H9 (cell line): Measurements from ENCODE around the gene THSD7B. TPM values are rescaled to one million over a fixed set of nuclear protein-coding genes. Genes with fewer than 3 reads are reported as not detected.

Experiments used
- DNase-seq: peaks from one replicate; pipeline ENCODE4 v3.0.0-alpha.2; 2017
- H2AFZ ChIP-seq: one replicate; pipeline ENCODE4 v1.6.1; 2013; ENCODE audit warnings: mild to moderate bottlenecking, low read length, control low read depth, moderate library complexity
- H2AK5ac ChIP-seq: 2 replicates; pipeline ENCODE4 v1.6.1; 2013; ENCODE audit warnings: low read length, control low read depth, mixed read lengths; ENCODE audit not compliant: insufficient read length
- H2BK120ac ChIP-seq: one replicate; pipeline ENCODE4 v1.6.1; 2013; ENCODE audit warnings: low read depth, mild to moderate bottlenecking, low read length, control low read depth, inconsistent platforms; ENCODE audit not compliant: poor library complexity, severe bottlenecking
- H2BK12ac ChIP-seq: 2 replicates; pipeline ENCODE4 v1.6.1; 2013; ENCODE audit warnings: low read length, control low read depth, mixed read lengths, low read depth; ENCODE audit not compliant: insufficient read length
- H2BK15ac ChIP-seq: 2 replicates; pipeline ENCODE4 v1.6.1; 2013; ENCODE audit warnings: low read depth, low read length, control low read depth
- H2BK20ac ChIP-seq: one replicate; pipeline ENCODE4 v1.6.1; 2013; ENCODE audit warnings: low read depth, mild to moderate bottlenecking, low read length, control low read depth, inconsistent platforms; ENCODE audit not compliant: poor library complexity, severe bottlenecking
- H2BK5ac ChIP-seq: 2 replicates; pipeline ENCODE4 v1.6.1; 2013; ENCODE audit warnings: low read length, control low read depth, mixed read lengths; ENCODE audit not compliant: insufficient read length
- H3K14ac ChIP-seq: 2 replicates; pipeline ENCODE4 v1.6.1; 2013; ENCODE audit warnings: low read length, control low read depth; ENCODE audit not compliant: insufficient read depth
- H3K18ac ChIP-seq: 2 replicates; pipeline ENCODE4 v1.6.1; 2013; ENCODE audit warnings: low read depth, mild to moderate bottlenecking, mixed read lengths, low read length, control low read depth; ENCODE audit not compliant: insufficient read length
- H3K23ac ChIP-seq: 2 replicates; pipeline ENCODE4 v1.6.1; 2013; ENCODE audit warnings: low read length, control low read depth, mixed read lengths, low read depth; ENCODE audit not compliant: insufficient read length
- H3K23me2 ChIP-seq: 2 replicates; pipeline ENCODE4 v1.6.1; 2013; ENCODE audit warnings: low read depth, mild to moderate bottlenecking, mixed read lengths, low read length, control low read depth; ENCODE audit not compliant: insufficient read length, poor library complexity, severe bottlenecking
- H3K27ac ChIP-seq: 2 replicates; pipeline ENCODE4 v1.5.1; 2013; ENCODE audit warnings: low read length, control low read depth, mixed read lengths, low read depth; ENCODE audit not compliant: insufficient read length
- H3K27me3 ChIP-seq: 2 replicates; pipeline ENCODE4 v1.6.1; 2013; ENCODE audit warnings: low read length, control low read depth, inconsistent platforms; ENCODE audit not compliant: insufficient read depth
- H3K4ac ChIP-seq: 2 replicates; pipeline ENCODE4 v1.6.1; 2013; ENCODE audit warnings: low read depth, mild to moderate bottlenecking, control low read depth, inconsistent platforms, low read length, moderate library complexity
- H3K4me1 ChIP-seq: 2 replicates; pipeline ENCODE4 v1.6.1; 2013; ENCODE audit warnings: low read length, control low read depth, inconsistent platforms; ENCODE audit not compliant: insufficient read depth
- H3K4me2 ChIP-seq: 2 replicates; pipeline ENCODE4 v1.6.1; 2013; ENCODE audit warnings: low read length, control low read depth, mixed read lengths; ENCODE audit not compliant: insufficient read length, insufficient read depth
- H3K56ac ChIP-seq: 2 replicates; pipeline ENCODE4 v1.6.1; 2013; ENCODE audit warnings: low read depth, mild to moderate bottlenecking, mixed read lengths, low read length, control low read depth; ENCODE audit not compliant: insufficient read length
- H3K79me1 ChIP-seq: 2 replicates; pipeline ENCODE4 v1.6.1; 2013; ENCODE audit warnings: low read depth, mild to moderate bottlenecking, moderate library complexity, low read length, control low read depth, inconsistent platforms; ENCODE audit not compliant: insufficient read depth, poor library complexity, severe bottlenecking
- H3K79me2 ChIP-seq: 2 replicates; pipeline ENCODE4 v1.6.1; 2013; ENCODE audit warnings: low read length, control low read depth, inconsistent platforms; ENCODE audit not compliant: insufficient read depth
- H3K9ac ChIP-seq: 2 replicates; pipeline ENCODE4 v1.6.1; 2013; ENCODE audit warnings: low read length, control low read depth, mixed read lengths; ENCODE audit not compliant: insufficient read length; ENCODE audit errors: extremely low read depth
- H3K9me3 ChIP-seq: one replicate; pipeline ENCODE4 v1.6.1; 2013; ENCODE audit warnings: low read depth, low read length, inconsistent platforms; ENCODE audit not compliant: control insufficient read depth
- H3T11ph ChIP-seq: one replicate; pipeline ENCODE4 v1.6.1; 2013; ENCODE audit warnings: mild to moderate bottlenecking, low read length, control low read depth, inconsistent platforms
- H4K20me1 ChIP-seq: one replicate; pipeline ENCODE4 v1.6.1; 2013; ENCODE audit not compliant: control insufficient read depth, insufficient read length, insufficient read depth
- H4K5ac ChIP-seq: 2 replicates; pipeline ENCODE4 v1.6.1; 2013; ENCODE audit warnings: low read depth, mild to moderate bottlenecking, mixed read lengths, low read length, control low read depth; ENCODE audit not compliant: insufficient read length
- H4K8ac ChIP-seq: replicated peaks from 2 replicates; pipeline ENCODE4 v1.6.1; 2013; ENCODE audit warnings: low read length, control low read depth, mixed read lengths, low read depth; ENCODE audit not compliant: insufficient read length
- H4K91ac ChIP-seq: 2 replicates; pipeline ENCODE4 v1.6.1; 2013; ENCODE audit warnings: low read depth, mild to moderate bottlenecking, moderate library complexity, mixed read lengths, low read length, control low read depth; ENCODE audit not compliant: insufficient read length
- H3K27ac Mint-ChIP-seq, 3 experiments: 2 replicates in 2 of 3; 3 replicates in 1 of 3; pipeline ENCODE4 v1.8.0; 2020 to 2021; ENCODE audit warnings: mixed read lengths in 3 of 3, mild to moderate bottlenecking in 1 of 3, moderate library complexity in 1 of 3
- H3K27me3 Mint-ChIP-seq: 2 replicates; pipeline ENCODE4 v1.8.0; 2021; ENCODE audit warnings: low read depth, mild to moderate bottlenecking, moderate library complexity, mixed read lengths
- H3K36me3 Mint-ChIP-seq, 3 experiments: 2 replicates in 2 of 3; 3 replicates in 1 of 3; pipeline ENCODE4 v1.8.0; 2020 to 2021; ENCODE audit warnings: low read depth in 3 of 3, mixed read lengths in 3 of 3; ENCODE audit not compliant: insufficient read depth in 1 of 3
- H3K4me1 Mint-ChIP-seq, 2 experiments: 2 replicates each; pipeline ENCODE4 v1.8.0; 2020; ENCODE audit warnings: mixed read lengths in 2 of 2
- H3K4me3 Mint-ChIP-seq, 2 experiments: 2 replicates in 1 of 2; 3 replicates in 1 of 2; pipeline ENCODE4 v1.8.0; 2020 to 2021; ENCODE audit warnings: mild to moderate bottlenecking in 2 of 2, mixed read lengths in 2 of 2, moderate library complexity in 1 of 2
- H3K9me3 Mint-ChIP-seq, 2 experiments: 2 replicates in 1 of 2; 3 replicates in 1 of 2; pipeline ENCODE4 v1.8.0; 2020; ENCODE audit warnings: mild to moderate bottlenecking in 2 of 2, mixed read lengths in 2 of 2, moderate library complexity in 1 of 2
- WGBS: extraction: QIAGEN DNeasy Blood & Tissue Kit; methylation state at CpG from one replicate; pipeline ENCODE4 v1.1.7; 2013; ENCODE audit warnings: missing lambda C conversion rate, low lambda C conversion rate, mixed read lengths; ENCODE audit not compliant: insufficient read length; ENCODE audit errors: extremely low coverage; 5-methylcytosine and 5-hydroxymethylcytosine counted together
- total RNA-seq: library from RNA; stranded (reverse); gene quantifications from 2 replicates; pipeline ENCODE4 v1.2.1, GENCODE V29; 2021
- TF ChIP-seq, protein P1 (sequence below): fragments of 200-600 bp; sonication (generic); conservative IDR thresholded peaks from 3 replicates; pipeline ENCODE4 v1.8.0; 2021; ENCODE audit warnings: antibody characterized with exemption, mild to moderate bottlenecking

The THSD7B gene
- total RNA-seq, 1 experiment from 2014 or later = 0.85 TPM

DNA sequence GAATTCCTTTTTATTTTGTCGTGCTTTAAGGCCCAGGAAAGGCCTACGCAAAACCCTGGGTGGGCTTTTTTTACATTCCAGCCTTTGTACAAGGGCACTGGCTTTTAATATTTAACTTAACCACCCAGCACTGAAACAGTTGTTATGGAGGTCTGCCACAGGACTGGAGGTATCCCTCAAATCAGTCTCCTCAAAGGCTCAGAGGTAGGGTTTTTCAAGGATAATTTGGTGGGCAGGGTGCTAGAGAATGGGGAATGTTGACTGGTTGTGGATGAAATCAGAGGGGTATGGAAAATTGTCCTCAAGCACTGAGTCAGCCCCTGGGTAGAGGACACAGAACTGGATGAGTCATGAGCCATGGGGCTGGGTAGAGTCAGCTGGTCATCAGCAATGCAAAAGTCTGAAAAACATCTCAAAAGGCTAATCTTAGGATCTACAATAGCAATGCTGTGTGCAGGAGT is 443.1 kb downstream of the THSD7B start:
- no peaks in the 10 kb centered on the region for H3K23me2 ChIP-seq
- no peak overlapping the region for H2BK12ac ChIP-seq
- Mint-ChIP-seq H3K4me3 (no peak overlapping the region), H3K27ac (peak overlapping the region in 1 of 3 experiments; percentile 74; a peak in 1 of 7 replicates), H3K4me1 (peaks cover 33 to 44% of the 10 kb centered on the region in 2 experiments), H3K36me3 (no peaks in the 10 kb centered on the region), H3K27me3 (no peaks in the 10 kb centered on the region), H3K9me3 (no peaks in the 10 kb centered on the region)
- peaks cover 10% of the 10 kb centered on the region for H3K4me1 ChIP-seq
- H2BK5ac ChIP-seq = no peak overlapping the region
- no peaks in the 10 kb centered on the region for H3K79me2 ChIP-seq
- no CpG with 5 or more reads among the region's 2 CpGs for WGBS
- H4K8ac ChIP-seq = no peak overlapping the region
- H4K5ac ChIP-seq = no peak overlapping the region
- no peaks in the 10 kb centered on the region for H3K79me1 ChIP-seq
- no peak overlapping the region for H2BK15ac ChIP-seq
- no peak overlapping the region for H2AFZ ChIP-seq
- H3K56ac ChIP-seq = no peak overlapping the region
- no peak overlapping the region for H3K4ac ChIP-seq
- no peak overlapping the region for H4K91ac ChIP-seq
- DNase-seq = no peak
- no peak overlapping the region for H3K14ac ChIP-seq
- no peak overlapping the region for H3K27ac ChIP-seq
- H3K9ac ChIP-seq = no peak overlapping the region
- H3K9me3 ChIP-seq = no peaks in the 10 kb centered on the region
- no peak overlapping the region for H3T11ph ChIP-seq
- no peak overlapping the region for H3K4me2 ChIP-seq
- no peaks in the 10 kb centered on the region for H3K27me3 ChIP-seq
- no peaks in the 10 kb centered on the region for H4K20me1 ChIP-seq
- no peak overlapping the region for H2BK20ac ChIP-seq
- no peak overlapping the region for H3K23ac ChIP-seq
- H2AK5ac ChIP-seq = no peak overlapping the region
- no peak overlapping the region for H3K18ac ChIP-seq
- no peak overlapping the region for H2BK120ac ChIP-seq
- TF ChIP-seq, protein P1, sequence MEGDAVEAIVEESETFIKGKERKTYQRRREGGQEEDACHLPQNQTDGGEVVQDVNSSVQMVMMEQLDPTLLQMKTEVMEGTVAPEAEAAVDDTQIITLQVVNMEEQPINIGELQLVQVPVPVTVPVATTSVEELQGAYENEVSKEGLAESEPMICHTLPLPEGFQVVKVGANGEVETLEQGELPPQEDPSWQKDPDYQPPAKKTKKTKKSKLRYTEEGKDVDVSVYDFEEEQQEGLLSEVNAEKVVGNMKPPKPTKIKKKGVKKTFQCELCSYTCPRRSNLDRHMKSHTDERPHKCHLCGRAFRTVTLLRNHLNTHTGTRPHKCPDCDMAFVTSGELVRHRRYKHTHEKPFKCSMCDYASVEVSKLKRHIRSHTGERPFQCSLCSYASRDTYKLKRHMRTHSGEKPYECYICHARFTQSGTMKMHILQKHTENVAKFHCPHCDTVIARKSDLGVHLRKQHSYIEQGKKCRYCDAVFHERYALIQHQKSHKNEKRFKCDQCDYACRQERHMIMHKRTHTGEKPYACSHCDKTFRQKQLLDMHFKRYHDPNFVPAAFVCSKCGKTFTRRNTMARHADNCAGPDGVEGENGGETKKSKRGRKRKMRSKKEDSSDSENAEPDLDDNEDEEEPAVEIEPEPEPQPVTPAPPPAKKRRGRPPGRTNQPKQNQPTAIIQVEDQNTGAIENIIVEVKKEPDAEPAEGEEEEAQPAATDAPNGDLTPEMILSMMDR = no peak
